HUES6 (cell line): ENCODE measurements around the gene PPIP5K2.
"Not testable (repeated sequence)": the region's sequence is repeated elsewhere in the genome, so short reads cannot be mapped to it uniquely, and the experiment has no call there.

Experiments used
- H3K27ac ChIP-seq: 2 replicates; pipeline ENCODE4 v1.7.0; 2013; ENCODE audit warnings: low read depth, mild to moderate bottlenecking, low read length, inconsistent platforms
- H3K27me3 ChIP-seq: 2 replicates; pipeline ENCODE4 v1.6.1; 2013; ENCODE audit warnings: low read length; ENCODE audit not compliant: control insufficient read depth, insufficient read depth
- H3K36me3 ChIP-seq: 2 replicates; pipeline ENCODE4 v1.6.1; 2013; ENCODE audit warnings: low read length; ENCODE audit not compliant: control insufficient read depth, insufficient read depth
- H3K4me1 ChIP-seq: 2 replicates; pipeline ENCODE4 v1.6.1; 2013; ENCODE audit warnings: low read length; ENCODE audit not compliant: control insufficient read depth, insufficient read depth
- H3K4me3 ChIP-seq: 2 replicates; pipeline ENCODE4 v1.5.1; 2013; ENCODE audit warnings: low read depth, low read length
- H3K9ac ChIP-seq: one replicate; pipeline ENCODE4 v1.6.1; 2013; ENCODE audit warnings: mild to moderate bottlenecking, low read length
- H3K9me3 ChIP-seq: 2 replicates; pipeline ENCODE4 v1.6.1; 2013; ENCODE audit warnings: low read depth, low read length; ENCODE audit not compliant: control insufficient read depth, insufficient read depth

The PPIP5K2 gene

GRCh38 chr5:103207011-103207410, 86.9 kb downstream of the PPIP5K2 start:
- Histone ChIP-seq H3K4me3 (no peak overlapping the region), H3K9ac (no peak overlapping the region), H3K4me1 (no peaks in the 10 kb centered on the region), H3K27ac (no peak overlapping the region), H3K9me3 (no peaks in the 10 kb centered on the region), H3K36me3 (no peaks in the 10 kb centered on the region; the same call in 1 of the 2 replicates), H3K27me3 (no peaks in the 10 kb centered on the region)

- no peak overlapping the region for H3K27ac ChIP-seq
- no peak overlapping the region for H3K9ac ChIP-seq
- no peaks in the 10 kb centered on the region for H3K4me1 ChIP-seq
- no peaks in the 10 kb centered on the region for H3K27me3 ChIP-seq
- no peaks in the 10 kb centered on the region; the same call in 1 of the 2 replicates for H3K36me3 ChIP-seq
- H3K9me3 ChIP-seq, result no peaks in the 10 kb centered on the region
- H3K4me3 ChIP-seq, result no peak overlapping the region
Measured at GRCh38 chr5:103207653-103208052, 87.6 kb downstream of the PPIP5K2 start.

DNA sequence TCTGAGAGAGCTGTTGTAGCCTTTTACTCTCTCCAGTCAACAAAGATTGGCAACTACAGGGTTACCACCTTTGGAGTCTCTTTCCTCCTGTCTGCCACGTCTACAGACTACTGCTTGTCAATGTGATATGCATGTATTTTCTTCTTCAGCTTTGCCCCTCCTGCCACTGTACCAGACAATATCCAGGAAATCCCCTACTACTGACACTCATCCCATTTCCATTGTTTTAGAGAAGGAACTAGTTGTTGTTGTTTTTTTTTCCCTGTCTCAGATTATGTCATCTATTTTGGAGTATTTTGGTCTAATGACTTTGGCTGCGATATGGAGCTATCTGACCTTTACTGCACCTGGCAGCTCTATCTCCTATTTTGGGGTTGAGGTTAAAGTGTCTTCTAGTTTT, 88.4 kb downstream of the PPIP5K2 start:
- Histone ChIP-seq H3K9ac (no peak overlapping the region), H3K27ac (no peak overlapping the region), H3K9me3 (no peaks in the 10 kb centered on the region), H3K4me3 (no peak overlapping the region), H3K27me3 (no peaks in the 10 kb centered on the region), H3K36me3 (no peaks in the 10 kb centered on the region; the same call in 1 of the 2 replicates), H3K4me1 (no peaks in the 10 kb centered on the region)

- H3K9ac ChIP-seq, result no peak overlapping the region
- no peak overlapping the region for H3K4me3 ChIP-seq
- H3K4me1 ChIP-seq, result no peaks in the 10 kb centered on the region
- no peaks in the 10 kb centered on the region for H3K9me3 ChIP-seq
- no peak overlapping the region for H3K27ac ChIP-seq
- no peaks in the 10 kb centered on the region; the same call in 1 of the 2 replicates for H3K36me3 ChIP-seq
- H3K27me3 ChIP-seq, result no peaks in the 10 kb centered on the region
Measured at GRCh38 chr5:103209065-103209464, 89.0 kb downstream of the PPIP5K2 start.

DNA sequence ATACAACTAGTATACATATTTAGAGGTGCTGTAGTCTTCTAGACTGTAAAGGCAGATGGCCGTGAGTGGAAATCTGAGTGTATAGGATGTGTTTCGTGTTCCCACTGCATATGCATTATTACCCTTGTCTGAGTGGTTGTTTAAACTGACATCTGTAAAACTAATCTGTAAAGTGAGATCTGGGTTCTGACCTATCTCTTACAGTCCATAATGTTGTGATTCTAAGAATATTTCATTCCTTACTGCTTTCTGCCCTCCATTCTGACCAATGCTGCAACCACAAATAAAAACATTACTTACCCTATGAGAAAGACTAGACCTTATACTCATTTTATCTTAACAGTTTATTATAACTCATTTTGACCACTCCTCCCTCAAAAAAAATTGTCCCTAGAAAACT, 90.9 kb downstream of the PPIP5K2 start:
- no peak overlapping the region for H3K27ac ChIP-seq
- H3K27me3 ChIP-seq, result no peaks in the 10 kb centered on the region
- H3K9me3 ChIP-seq, result no peaks in the 10 kb centered on the region
- H3K9ac ChIP-seq, result no peak overlapping the region
- H3K4me1 ChIP-seq, result no peaks in the 10 kb centered on the region
- no peak overlapping the region for H3K4me3 ChIP-seq
- H3K36me3 ChIP-seq, result no peaks in the 10 kb centered on the region; the same call in 1 of the 2 replicates

- Histone ChIP-seq H3K4me3 (no peak overlapping the region), H3K36me3 (no peaks in the 10 kb centered on the region), H3K9me3 (no peaks in the 10 kb centered on the region), H3K27me3 (no peaks in the 10 kb centered on the region), H3K9ac (no peak overlapping the region), H3K27ac (no peak overlapping the region), H3K4me1 (no peaks in the 10 kb centered on the region)
Measured at GRCh38 chr5:103211576-103212561, 91.8 kb downstream of the PPIP5K2 start.

DNA sequence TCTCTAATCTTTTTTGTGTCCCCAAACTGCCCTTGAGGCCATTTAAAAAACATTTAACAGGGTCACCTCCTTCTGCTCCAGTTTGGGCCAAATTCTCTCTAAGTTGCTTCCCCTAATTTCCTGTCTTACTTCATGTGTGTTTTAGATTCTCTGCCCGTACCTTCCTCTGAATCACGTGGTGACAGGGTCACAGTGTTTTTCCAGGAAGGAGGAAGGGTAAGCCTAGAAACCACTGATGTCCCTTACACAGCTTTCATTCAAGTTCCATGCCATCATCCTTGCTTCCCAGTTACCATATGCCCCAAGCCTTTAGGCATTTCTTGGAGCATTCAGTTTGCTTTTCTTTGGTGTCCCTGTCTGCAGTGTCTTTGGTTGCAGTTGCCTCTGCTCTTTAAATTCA, 96.0 kb downstream of the PPIP5K2 start:
- Histone ChIP-seq H3K9me3 (no peaks in the 10 kb centered on the region), H3K27ac (no peak overlapping the region), H3K9ac (no peak overlapping the region), H3K4me1 (no peaks in the 10 kb centered on the region), H3K36me3 (no peaks in the 10 kb centered on the region), H3K4me3 (no peak overlapping the region), H3K27me3 (no peaks in the 10 kb centered on the region)

- H3K4me3 ChIP-seq, result no peak overlapping the region
- no peaks in the 10 kb centered on the region for H3K27me3 ChIP-seq
- H3K9me3 ChIP-seq, result no peaks in the 10 kb centered on the region
- H3K36me3 ChIP-seq, result no peaks in the 10 kb centered on the region
- no peak overlapping the region for H3K27ac ChIP-seq
- H3K4me1 ChIP-seq, result no peaks in the 10 kb centered on the region
- H3K9ac ChIP-seq, result no peak overlapping the region
Measured at GRCh38 chr5:103216697-103217096, 96.6 kb downstream of the PPIP5K2 start.

GRCh38 chr5:103217101-103217500, 97.0 kb downstream of the PPIP5K2 start:
- no peaks in the 10 kb centered on the region for H3K36me3 ChIP-seq
- H3K27me3 ChIP-seq, result no peaks in the 10 kb centered on the region
- no peak overlapping the region for H3K9ac ChIP-seq
- H3K4me3 ChIP-seq, result no peak overlapping the region
- no peak overlapping the region for H3K27ac ChIP-seq
- no peaks in the 10 kb centered on the region for H3K9me3 ChIP-seq
- H3K4me1 ChIP-seq, result no peaks in the 10 kb centered on the region

DNA sequence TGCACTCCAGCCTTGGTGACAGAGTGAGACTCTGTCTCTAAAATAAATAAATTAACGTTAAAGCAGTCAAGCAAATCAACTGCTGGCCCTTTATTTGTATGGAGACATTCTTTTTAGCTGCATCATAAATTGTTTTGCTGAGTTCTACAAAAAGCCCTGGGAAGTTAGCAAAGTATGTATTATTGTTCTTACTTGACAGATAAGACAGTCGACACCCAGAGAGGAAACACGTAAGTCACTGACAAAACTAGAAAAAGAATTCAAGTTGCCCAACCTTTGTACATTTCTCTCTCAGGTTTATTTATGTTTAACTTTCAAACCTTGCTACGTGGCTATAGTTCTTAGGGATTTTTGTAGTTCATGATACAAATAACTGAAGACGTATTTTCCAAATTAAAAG, 98.1 kb downstream of the PPIP5K2 start:
- Histone ChIP-seq H3K9me3 (no peaks in the 10 kb centered on the region), H3K27me3 (no peaks in the 10 kb centered on the region), H3K36me3 (no peaks in the 10 kb centered on the region), H3K4me3 (no peak overlapping the region), H3K9ac (no peak overlapping the region), H3K27ac (no peak overlapping the region), H3K4me1 (no peaks in the 10 kb centered on the region)

- H3K27ac ChIP-seq, H3K4me3 ChIP-seq: not testable (repeated sequence)
Measured at GRCh38 chr5:103219074-103219473, 99.0 kb downstream of the PPIP5K2 start.

More at GRCh38 chr5:103219074-103219473, 99.0 kb downstream of the PPIP5K2 start:
- not testable (repeated sequence) for H3K9me3 ChIP-seq, H3K4me1 ChIP-seq, H3K9ac ChIP-seq, H3K27me3 ChIP-seq, H3K36me3 ChIP-seq
